GM12891 (cell line): Measurements from ENCODE around the gene SLC5A5.

Experiments
- POLR2AphosphoS5 ChIP-seq: IDR thresholded peaks from 2 replicates; pipeline ENCODE4 v1.6.1; 2011; ENCODE audit warnings: low read depth, low read length, control low read depth
- TAF1 ChIP-seq: IDR thresholded peaks from 2 replicates; pipeline ENCODE4 v1.6.1; 2011; ENCODE audit warnings: low read depth, low read length, control low read depth

DNA sequence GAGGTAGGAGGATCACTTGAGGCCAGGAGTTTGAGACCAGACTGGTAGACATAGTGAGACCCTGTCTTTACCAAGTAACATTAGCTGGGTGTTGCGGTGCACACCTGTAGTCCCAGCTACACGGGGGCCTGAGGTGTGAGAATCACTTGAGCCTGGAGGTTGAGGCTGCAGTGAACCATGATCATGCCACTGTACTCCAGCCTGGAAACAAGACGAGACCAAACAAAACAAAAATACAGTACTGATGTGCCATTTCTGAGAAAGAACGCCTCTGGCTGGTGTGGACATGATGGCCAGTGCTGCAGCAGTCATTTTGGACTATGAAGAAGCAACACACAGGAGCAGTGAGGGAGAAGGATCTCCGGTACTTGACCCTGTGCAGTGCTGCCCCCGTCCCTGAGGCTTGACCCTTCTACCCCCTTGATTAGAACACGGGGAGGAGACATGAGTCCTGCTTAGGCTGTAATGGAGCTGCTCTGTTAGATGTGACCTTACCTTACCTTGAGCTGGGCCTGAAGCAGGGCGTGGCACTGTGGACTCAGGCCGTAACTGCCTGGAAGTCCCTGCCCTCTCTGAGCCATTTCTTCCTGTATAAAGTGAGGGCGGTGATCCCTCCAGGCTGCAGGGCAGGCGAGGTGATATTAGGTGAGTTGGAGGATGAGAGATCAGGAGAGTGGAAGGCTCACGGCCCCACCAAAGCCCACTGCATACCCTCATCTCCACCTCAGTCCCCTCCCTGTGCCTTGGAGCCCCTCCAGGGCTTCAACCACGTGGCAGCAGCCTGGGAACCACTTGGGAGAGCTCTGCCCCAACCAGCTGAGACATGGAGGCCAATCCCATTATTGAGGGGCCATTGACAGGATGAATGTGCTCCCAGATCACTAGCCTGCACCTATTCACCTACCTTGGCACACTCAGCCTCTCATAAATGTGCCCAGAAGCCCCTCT lies 6.1 kb upstream of the SLC5A5 start:
- TF ChIP-seq POLR2AphosphoS5 (peak; percentile 84), TAF1 (no peak)
